Heart right ventricle (tissue), 16 donors: ENCODE measurements around the gene GRIN2A. TPM values are rescaled to one million over a fixed set of nuclear protein-coding genes. Genes with fewer than 3 reads are reported as not detected.

Experiments used
- ATAC-seq, 8 donors: fragments of 200-7000 bp; cut with Tn5 transposase; one replicate each; pipeline ENCODE4 v1.9.1; 2020; ENCODE audit warnings: mild to moderate bottlenecking in 8 of 8, moderate library complexity in 8 of 8, moderate number of reproducible peaks in 1 of 8
- DNase-seq, 2 donors: peaks; one replicate each; pipeline ENCODE4 v3.0.0-alpha.2; 2020
- H3K27ac ChIP-seq, 10 donors: fragments of 200-600 bp; sonication (generic) in 2 of 10; one replicate each; pipeline versions ENCODE4 v1.5.0 to v1.8.0; 2020 to 2022; ENCODE audit warnings: mild to moderate bottlenecking in 3 of 10
- H3K27me3 ChIP-seq, 7 donors: fragments of 200-600 bp; one replicate each; pipeline ENCODE4 v1.8.0; 2021 to 2022; ENCODE audit warnings: mild to moderate bottlenecking in 2 of 7
- H3K36me3 ChIP-seq, 9 donors: fragments of 200-600 bp; sonication (generic) in 1 of 9; one replicate each; pipeline versions ENCODE4 v1.5.0 to v1.8.0; 2020 to 2022; ENCODE audit warnings: mild to moderate bottlenecking in 2 of 9
- H3K4me1 ChIP-seq, 9 donors: fragments of 200-600 bp; sonication (generic) in 1 of 9; one replicate each; pipeline versions ENCODE4 v1.5.0 to v1.8.0; 2020 to 2022; ENCODE audit warnings: mild to moderate bottlenecking in 4 of 9
- H3K4me3 ChIP-seq, 10 donors: fragments of 200-600 bp; sonication (generic) in 2 of 10; one replicate each; pipeline versions ENCODE4 v1.5.0 to v1.8.0; 2020 to 2022; ENCODE audit warnings: mild to moderate bottlenecking in 7 of 10, moderate library complexity in 2 of 10
- H3K9me3 ChIP-seq, 11 donors: fragments of 200-600 bp in 10 of 11; sonication (generic) in 2 of 11; one replicate each; pipeline versions ENCODE4 v1.5.0 to v1.8.0; 2013 to 2022; ENCODE audit warnings: mild to moderate bottlenecking in 2 of 11, control low read depth in 1 of 11, moderate library complexity in 1 of 11
- WGBS, 2 donors: extraction: QIAGEN DNeasy Blood & Tissue Kit; methylation state at CpG; one replicate each; pipeline ENCODE4 v1.1.7; 2013; ENCODE audit warnings: inconsistent platforms in 1 of 2; 5-methylcytosine and 5-hydroxymethylcytosine counted together
- intact Hi-C, 10 donors: fragments of 100-400 bp; cut with DNase I; formaldehyde crosslinking; loops; one replicate each; pipeline versions ENCODE4 v1.11.1 to v1.14.2; 2022
- polyA plus RNA-seq, 2 donors: library from polyadenylated mRNA; stranded (reverse); fragments of 200-250 nt; gene quantifications; one replicate each; pipeline ENCODE4 v1.2.3, GENCODE V29; 2013
- total RNA-seq, 10 donors: library from RNA; stranded (reverse); fragmentation: NEBNext Ultra II Directional in 3 of 10; extraction: Animal tissue kit (Norgen Biotek cat#: 25700) in 3 of 10; gene quantifications; one replicate each; pipeline versions ENCODE4 v1.2.1 to v1.2.4, GENCODE V29; 2021 to 2023
- TF ChIP-seq, protein P1 (sequence below), 9 donors: fragments of 200-600 bp; sonication (generic) in 2 of 9; IDR thresholded peaks; one replicate each; pipeline versions ENCODE4 v1.5.0 to v1.8.0; 2021 to 2022; ENCODE audit warnings: antibody characterized with exemption in 9 of 9, mild to moderate bottlenecking in 5 of 9, moderate library complexity in 1 of 9
- donor health status: Arrhythmogenic right ventricular cardiomyopathy.
- donor health status: ischemic (EF 13 %, LVEDD 7.1; RV severe dilation, severe dysfunction).
- donor health status: healthy with polysubstance abuse.
- donor health status: DM: no; HTN: yes; CAD: no.
- donor health status: DM: no; HTN: no; CAD: no.
- donor health status: ischemic (EF 25% LVEDD 6.9; RV normal size, moderate dysfunction).
- donor health status: ischemic (EF 25% LVEDD 5.7; RV mildly dilated, moderate dysfunction).
- donor health status: healthy.
- donor health status: DM: yes; HTN: yes; CAD: no.
- donor health status: Ischemic cardiomyopathy.
- donor health status: ischemic (EF 35%, LVEDD 5.7; RV mildly dilated, moderate dysfunction).
- donor health status: nonischemic (EF 11% LVEDD 7.7; RV severe dilation, severe dysfunction).
- donor health status: DM: yes; HTN: yes; CAD: no.
- donor health status: PGD.
- donor health status: ischemic (EF 29% LVEDD 5.4; RV normal size, mild dysfunction).
- donor health status: nonischemic (EF 23%, LVEDD 6.1; RV moderate dilation, normal function).

Gene GRIN2A
- total and polyA plus RNA-seq, 12 donors = 0.01 to 11.7 (median 4.7) TPM

DNA sequence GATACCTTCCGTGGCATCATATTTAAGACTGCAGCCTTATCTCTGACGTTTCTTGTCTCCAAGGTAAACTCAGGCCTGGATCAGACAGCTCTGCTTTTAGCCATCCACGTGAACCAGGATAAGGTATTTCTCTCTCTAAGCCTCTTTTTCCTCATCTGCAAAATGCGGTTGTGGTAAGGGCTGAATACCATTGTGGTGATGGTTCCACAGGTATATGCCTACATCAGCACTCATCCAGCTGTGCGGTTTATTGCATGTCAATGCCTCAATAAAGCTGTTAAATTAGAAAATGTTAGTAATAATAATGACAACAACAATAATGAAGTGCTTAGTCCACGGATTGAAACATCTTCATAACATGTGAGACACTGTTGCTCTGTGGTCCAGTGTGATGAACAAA, 104.4 kb downstream of the GRIN2A start:
- no peaks in the 10 kb centered on the region for H3K36me3 ChIP-seq
- peaks cover 0 to 8% (median 0%) of the 10 kb centered on the region in 7 donors for H3K27me3 ChIP-seq
- no peak for ATAC-seq
- DNase-seq = no peak
- H3K27ac ChIP-seq = no peak overlapping the region
- 85% methylated on average over 6 of the region's 6 CpGs for WGBS, 2 donors
- intact Hi-C loops = no loop called here
- peaks cover 0 to 7% (median 0%) of the 10 kb centered on the region in 11 donors for H3K9me3 ChIP-seq
- TF ChIP-seq, protein P1, sequence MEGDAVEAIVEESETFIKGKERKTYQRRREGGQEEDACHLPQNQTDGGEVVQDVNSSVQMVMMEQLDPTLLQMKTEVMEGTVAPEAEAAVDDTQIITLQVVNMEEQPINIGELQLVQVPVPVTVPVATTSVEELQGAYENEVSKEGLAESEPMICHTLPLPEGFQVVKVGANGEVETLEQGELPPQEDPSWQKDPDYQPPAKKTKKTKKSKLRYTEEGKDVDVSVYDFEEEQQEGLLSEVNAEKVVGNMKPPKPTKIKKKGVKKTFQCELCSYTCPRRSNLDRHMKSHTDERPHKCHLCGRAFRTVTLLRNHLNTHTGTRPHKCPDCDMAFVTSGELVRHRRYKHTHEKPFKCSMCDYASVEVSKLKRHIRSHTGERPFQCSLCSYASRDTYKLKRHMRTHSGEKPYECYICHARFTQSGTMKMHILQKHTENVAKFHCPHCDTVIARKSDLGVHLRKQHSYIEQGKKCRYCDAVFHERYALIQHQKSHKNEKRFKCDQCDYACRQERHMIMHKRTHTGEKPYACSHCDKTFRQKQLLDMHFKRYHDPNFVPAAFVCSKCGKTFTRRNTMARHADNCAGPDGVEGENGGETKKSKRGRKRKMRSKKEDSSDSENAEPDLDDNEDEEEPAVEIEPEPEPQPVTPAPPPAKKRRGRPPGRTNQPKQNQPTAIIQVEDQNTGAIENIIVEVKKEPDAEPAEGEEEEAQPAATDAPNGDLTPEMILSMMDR (IDR thresholded peaks at IDR 0.05) = no peak
- H3K4me1 ChIP-seq = peaks cover 5 to 27% (median 17%) of the 10 kb centered on the region in 9 donors
- H3K4me3 ChIP-seq = no peak overlapping the region

DNA sequence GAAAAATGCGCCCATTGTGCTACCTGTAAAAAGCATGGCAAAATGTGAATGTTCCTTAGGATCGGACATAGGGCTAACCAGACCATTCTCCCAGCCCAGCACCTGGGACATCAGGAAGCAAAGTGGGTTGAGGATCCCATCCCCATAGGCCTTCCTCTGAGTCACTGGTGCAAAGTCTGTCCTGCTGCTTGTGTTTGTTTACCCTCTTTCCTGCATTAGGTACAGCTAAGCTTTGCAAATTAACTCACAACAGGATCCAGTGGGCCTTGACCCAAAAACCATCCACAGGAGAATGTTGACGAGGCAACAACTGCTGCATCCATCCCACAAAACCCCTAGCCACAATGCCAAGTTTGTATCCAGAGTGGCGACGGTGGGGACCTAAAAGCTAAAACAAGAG, 106.2 kb downstream of the GRIN2A start:
- H3K4me3 ChIP-seq = no peak overlapping the region
- peaks cover 0 to 4% (median 0%) of the 10 kb centered on the region in 11 donors for H3K9me3 ChIP-seq
- 89 to 92% methylated on average over 5 of the region's 5 CpGs for WGBS, 2 donors
- TF ChIP-seq, protein P1 (IDR thresholded peaks at IDR 0.05) = no peak
- H3K4me1 ChIP-seq = peaks cover 5 to 21% (median 15%) of the 10 kb centered on the region in 9 donors
- intact Hi-C loops = no loop called here
- no peak overlapping the region for H3K27ac ChIP-seq
- peaks cover 0 to 23% (median 5%) of the 10 kb centered on the region in 7 donors for H3K27me3 ChIP-seq
- no peaks in the 10 kb centered on the region for H3K36me3 ChIP-seq
- no peak for ATAC-seq
- no peak for DNase-seq

DNA sequence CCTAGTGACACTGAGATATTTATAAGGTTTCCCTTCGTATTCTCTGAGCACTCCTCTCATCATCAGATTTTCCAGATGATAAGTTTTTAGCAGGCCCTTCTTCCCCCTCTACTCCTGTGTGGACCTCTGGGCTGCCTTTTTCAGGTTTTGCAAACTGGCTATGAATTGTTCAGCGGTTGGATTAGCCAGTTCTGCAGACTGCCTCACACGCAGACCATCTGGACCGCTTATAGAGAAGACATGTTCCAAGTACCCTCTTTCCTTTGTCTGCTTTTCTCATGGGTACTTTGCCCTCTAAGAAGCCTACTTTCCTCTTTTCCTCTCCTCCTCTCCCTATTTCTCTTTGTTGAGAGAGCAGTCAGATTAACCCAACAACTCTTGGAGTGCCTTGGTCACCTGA, 111.6 kb downstream of the GRIN2A start:
- Histone ChIP-seq H3K27me3 (peaks cover 0 to 56% (median 30%) of the 10 kb centered on the region in 7 donors), H3K9me3 (no peaks in the 10 kb centered on the region), H3K4me3 (no peak overlapping the region), H3K4me1 (peaks cover 0 to 10% (median 0%) of the 10 kb centered on the region in 9 donors), H3K27ac (no peak overlapping the region), H3K36me3 (no peaks in the 10 kb centered on the region)
- intact Hi-C loops = no loop called here
- TF ChIP-seq, protein P1 (IDR thresholded peaks at IDR 0.05) = no peak
- 87 to 91% methylated on average over 4 of the region's 4 CpGs for WGBS, 2 donors
- DNase-seq (no peak), ATAC-seq (no peak)

DNA sequence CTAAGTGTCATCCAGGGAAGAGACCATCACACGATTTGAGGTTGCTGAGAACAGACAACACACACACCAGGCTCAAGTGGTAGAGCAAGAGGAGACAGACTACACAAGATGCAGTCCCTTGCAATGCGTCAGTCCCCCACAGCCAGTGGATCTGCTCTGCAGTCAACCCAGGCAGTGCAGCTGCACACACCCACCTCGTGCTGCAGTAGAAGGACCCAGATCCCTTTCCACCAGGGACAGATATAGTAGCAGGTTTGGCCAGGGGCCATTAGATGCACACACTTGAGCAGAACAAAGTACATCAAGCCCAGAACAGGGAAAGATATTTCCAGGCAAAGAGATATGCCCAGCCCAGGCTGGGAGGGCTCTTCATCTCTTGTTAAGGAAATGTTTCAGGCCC, 112.9 kb downstream of the GRIN2A start:
- peak in 7 of 8 donors; percentile 52 to 93 (median 84) for ATAC-seq
- Histone ChIP-seq H3K4me3 (no peak overlapping the region), H3K27me3 (peaks cover 0 to 56% (median 33%) of the 10 kb centered on the region in 7 donors), H3K27ac (no peak overlapping the region), H3K4me1 (peaks cover 0 to 10% (median 0%) of the 10 kb centered on the region in 9 donors), H3K9me3 (no peaks in the 10 kb centered on the region), H3K36me3 (no peaks in the 10 kb centered on the region)
- TF ChIP-seq, protein P1 (IDR thresholded peaks at IDR 0.05) = no peak
- intact Hi-C loops = no loop called here
- 45 to 47% methylated on average over 3 of the region's 3 CpGs for WGBS, 2 donors
- peak; percentile 18 to 33 for DNase-seq
